GM19372 (cell line): ENCODE measurements around the gene INAFM1.

Experiments
- ATAC-seq: cut with Tn5 transposase; IDR thresholded peaks from one replicate; pipeline ENCODE4 v1.9.1; 2021; ENCODE audit warnings: mild to moderate bottlenecking, low read depth, moderate library complexity; ENCODE audit not compliant: unreplicated experiment

INAFM1 gene

DNA sequence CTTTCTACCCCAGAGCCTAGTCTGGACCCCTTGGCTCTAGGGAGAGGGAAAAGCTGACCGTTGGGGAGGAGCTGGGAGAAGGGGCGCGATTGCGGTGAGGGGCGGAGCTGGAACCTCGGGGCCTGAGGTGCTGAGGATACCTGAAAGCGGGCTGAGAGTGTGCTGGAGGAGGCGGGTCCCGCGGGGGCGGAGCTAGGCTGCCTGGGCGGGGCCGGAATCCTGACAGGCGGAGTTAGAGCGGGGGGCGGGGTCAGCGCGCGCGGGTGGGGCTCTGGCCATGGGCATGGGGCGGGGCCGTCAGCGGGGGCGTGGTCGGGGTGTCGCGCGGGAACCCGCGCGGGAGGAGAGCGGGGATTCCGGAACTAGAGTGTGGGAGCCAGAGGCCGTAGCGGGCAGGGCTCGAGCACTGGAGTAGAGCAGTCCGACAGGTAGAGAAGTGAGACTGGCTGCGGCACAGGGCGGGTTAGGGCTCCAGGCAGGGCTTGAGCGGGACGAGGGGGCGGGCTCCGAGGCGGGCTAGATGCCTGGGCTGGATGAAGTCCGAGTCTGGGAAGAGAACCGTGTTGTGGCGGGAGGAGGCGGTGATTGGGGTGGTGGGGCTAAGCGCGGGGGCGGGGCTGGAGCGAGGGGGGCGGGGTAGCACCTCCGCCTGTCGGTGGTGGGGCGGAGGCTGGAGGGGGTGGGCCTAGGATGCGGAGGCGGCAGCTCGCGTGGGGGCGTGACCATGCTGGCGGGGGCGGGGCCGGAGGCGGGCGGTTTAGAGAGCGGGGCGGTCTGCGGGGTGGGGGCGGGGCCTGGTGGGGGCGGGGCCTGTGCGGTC, at the start of gene INAFM1:
Gene INAFM1, plus strand, starts transcription at position 815 of the 820 bp plus-strand sequence. CDS start 35 bp downstream, outside the sequence.
- ATAC-seq: peak; percentile 51

DNA sequence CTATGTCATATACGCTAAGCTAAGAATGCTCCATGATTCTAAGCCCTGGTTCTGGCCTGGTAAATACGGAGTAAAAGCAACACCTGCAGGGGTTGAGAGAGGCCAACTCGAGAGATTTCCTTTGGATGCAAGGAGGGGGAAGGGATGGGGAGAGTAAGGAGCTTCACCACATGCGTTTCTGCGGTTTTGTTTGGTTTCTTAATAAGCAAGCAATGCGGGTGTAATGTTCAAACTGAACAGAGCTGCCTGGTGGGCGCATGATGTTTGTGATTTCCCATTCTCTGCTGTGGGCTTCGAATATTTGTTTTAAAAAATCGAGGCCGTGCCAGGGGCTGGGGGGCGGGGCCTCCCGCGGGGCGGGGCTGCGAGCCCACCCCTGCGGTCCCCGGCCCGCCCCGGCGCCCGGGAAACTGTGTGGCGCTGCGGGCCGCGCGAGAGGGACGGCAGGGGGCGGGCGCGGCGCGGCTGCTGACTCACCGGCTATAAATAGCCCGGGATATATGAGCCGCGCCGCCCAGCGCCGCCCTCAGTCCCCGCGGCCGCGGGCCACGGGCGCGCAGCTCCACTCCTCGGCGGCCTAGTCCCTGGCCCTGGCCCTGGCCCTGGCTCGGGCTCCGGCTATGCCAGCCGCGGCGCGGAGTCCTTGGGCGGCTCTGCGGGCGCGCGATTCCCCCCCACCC, 48.8 kb upstream of the INAFM1 start:
- peak; percentile 47 for ATAC-seq

DNA sequence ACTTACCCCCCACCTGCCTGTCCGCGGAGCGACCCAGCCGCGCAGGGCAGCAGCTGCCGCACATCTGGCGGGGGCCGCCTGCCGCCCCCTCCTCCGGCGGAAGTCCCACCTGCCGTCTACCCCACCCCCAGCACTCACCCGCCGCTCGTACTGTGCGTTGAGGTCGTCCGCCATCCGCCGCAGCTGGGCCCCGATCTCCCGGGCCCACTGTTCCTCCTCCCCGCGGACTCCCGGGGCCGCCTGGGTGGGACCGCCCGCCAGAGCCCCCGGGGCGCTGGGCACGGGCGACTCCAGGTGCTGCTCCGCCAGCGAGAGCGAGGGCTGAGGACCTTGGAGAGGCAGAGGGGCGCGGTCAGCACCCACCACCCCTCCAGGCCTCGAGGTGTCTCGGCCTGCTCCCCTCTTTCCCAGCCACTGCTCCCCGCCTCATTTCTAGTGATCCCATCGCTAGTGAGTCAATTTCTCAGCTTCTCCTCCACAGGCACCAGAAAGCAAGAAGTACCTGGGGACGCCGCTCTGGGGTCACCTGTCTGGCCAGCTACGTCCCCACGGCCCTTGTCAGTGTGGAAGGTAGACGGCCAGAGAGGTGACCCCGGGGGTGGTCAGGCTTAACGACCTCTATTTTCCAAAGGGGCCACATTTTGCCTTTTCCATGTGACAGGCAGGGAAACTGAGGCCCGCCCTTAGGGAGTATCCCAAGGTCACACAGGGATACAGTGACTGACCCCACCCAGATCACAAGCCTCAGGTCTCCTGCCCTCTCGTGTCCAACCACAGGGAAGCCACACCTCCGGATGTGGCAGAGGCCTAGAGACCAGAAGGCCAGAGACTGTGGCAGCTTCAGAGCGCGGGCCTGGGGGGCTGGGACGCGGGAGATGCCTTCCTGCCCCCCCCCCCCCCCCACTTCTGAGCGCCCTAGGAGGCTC, 48.0 kb upstream of the INAFM1 start:
- peak; percentile 22 for ATAC-seq

DNA sequence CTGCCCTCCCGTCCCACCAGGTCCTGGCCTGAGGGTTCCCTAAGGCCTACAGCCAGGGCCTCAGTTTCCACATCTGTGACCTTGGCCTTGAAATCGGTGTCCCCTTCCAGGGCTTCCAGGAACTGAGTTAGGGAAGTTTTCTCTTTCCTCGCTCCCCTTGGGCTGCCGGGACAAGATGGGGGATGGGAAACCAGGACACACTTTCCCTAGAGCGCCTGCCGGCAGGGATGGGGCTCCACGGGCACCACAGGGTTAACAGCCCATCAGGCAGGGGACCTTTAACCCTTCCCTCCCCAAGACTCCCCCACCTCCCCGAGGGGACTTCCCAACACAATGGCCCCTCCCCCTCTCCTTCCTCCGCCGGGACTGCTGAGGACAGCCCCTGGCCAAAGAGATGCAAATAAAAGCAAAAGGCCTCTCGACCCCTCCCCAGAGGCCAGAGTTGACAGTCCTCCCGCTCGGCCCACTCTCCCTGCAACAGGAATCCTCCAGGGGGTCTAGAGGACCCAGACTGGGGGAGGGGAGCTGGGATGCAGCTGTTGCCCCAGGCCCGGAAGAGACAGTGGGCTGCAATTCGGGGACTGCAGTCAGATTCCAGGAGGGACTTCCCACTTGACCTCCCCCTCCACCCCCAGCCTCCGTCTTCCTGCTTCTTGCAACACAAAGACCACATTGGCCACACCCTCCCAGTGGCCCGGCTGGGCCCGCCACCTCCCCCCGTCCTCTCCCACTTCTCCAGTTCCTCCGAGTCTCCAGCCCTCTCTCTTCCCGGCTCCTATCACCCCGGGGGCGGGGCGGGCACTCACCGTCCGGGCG, 47.1 kb upstream of the INAFM1 start:
- no peak for ATAC-seq

DNA sequence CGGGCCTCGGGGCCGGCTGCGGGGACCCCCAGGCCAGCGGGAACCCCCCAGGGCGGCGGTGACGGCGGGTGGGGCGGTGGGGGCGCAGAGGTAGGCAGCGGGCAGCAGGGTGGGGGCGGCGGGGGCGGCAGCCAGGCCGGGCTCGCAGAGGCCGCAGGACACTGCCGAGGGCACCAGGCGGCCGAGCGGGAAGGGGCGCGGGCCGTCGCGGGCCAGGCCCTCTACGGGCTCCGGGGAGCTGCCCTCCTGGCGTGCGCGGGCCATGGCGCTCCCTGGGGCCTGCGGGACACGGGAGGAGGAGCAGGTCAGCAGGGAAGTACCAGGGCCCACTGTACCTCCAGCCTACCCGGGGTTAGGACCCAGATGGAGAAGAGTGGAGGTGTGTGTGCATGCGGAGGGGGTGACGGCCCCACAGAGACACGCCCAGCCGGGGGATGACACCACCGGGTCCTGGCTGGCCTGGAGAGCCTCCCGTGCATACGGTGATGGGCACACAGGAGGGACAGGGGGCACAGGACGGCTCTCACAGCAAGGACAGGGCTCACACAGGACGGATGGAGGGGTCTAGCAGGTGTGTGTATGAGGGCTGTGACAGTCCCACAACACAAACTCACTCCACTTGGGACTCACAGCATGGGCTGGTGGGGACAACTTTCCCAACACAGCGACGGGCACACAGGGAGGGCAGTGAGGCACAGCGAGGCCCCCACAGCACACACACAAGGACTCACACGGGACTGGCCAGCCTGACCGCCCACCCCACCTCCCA, 46.3 kb upstream of the INAFM1 start:
- ATAC-seq: no peak

DNA sequence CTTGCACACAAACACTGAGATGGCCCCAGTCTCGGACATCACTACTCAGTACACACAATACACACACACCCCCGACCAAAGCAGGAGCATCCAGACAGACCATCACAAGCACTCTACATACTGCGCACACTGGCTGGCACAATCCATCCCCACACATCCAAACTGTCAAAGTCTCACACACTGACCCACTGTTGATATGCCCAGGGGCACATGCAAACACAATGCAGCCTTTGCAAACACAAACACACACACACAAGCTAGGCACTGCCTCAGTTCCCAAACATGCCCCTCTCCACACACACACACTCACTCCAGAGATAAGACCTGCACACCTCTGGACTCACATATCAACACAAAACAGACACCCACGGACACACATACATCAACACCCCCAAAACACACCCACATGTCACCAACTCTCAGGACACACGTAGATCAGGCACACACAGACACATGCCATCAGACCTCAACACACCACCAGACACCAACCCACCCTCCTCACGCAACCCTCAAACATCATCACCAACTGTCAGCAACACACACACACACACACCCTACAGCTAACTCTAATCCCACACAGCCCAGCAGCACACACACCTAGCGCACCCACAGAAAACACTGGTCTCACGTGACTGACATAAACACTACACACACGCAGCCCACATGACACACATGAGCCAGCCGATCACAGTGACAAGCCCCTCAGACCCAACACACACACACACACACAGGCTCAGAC, 45.6 kb upstream of the INAFM1 start:
- ATAC-seq: no peak

DNA sequence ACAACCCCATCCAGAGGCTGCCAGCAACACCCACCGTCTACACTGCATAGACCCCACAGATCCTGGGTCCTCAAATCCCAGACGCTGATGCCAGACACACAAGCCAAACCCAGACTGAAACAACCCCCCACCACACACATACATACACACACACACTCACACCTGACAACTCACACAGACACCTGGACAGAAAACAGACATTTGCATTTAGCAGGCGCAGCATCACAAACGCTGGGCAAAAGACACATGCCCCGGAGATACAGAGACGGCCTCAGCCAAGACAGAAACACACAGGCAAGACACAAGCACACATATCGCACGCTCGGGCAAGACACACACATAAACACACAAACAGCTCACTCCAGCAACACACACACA, 45.0 kb upstream of the INAFM1 start:
- ATAC-seq: no peak

DNA sequence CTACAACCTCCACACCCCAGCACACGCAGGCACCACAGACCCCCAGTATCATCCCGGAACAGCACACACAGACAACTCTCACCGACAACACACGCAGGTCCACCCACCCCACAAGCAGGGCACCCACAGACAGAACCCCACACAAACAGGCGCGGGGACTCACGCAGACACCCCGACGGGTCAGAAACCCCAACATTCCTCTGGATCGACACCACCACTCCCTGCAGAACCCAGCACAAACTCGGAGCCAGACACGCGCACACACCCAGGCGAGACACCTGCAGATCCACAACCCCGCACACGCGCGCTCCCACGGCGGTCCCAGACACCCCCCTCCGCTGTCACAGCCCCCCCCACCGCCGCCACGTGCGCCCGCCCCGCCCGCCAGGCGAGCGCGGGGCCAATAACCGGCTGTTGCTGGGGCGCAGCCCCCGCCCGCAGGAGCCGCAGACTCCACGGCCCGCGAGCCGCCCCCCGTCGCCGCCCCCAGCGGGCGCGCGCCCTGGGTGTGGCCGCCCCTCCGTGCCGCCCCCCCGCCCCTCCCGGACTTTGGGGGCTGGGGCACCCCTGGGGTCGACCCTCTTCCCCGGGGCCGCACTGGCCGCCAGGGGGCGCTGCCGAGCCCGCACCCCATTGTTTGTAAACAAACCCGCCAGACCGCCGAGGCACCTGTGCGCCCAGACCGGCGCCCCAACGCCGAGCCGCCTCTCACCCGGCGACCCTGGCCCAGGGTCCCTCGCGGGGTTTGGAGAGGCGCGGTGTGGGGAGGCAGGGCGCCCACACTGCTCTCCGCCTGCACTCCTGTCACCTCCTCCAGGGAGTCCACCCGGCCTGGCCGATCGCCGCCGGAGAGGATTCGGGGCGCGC, 44.4 kb upstream of the INAFM1 start:
- ATAC-seq: no peak

DNA sequence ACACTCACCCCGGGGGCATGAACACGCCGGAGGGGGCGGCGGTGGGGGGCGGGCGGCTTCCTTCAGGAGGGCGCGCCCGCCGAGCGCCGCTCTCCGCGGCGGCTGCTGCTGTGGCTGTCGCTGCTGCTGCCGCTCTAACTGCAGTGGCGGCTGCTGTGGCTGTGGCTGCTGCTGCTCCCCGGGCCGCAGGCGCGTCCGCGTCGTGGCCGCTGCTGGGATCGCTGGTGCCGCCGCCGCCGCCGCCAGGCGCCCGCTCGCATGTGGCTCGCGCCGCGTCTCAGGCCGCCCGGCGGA, 43.8 kb upstream of the INAFM1 start, which contains the start of gene BBC3:
Gene BBC3, minus strand, starts transcription at position 279 of the 294 bp plus-strand sequence. CDS start 2,768 bp downstream, outside the sequence.
- ATAC-seq: no peak

DNA sequence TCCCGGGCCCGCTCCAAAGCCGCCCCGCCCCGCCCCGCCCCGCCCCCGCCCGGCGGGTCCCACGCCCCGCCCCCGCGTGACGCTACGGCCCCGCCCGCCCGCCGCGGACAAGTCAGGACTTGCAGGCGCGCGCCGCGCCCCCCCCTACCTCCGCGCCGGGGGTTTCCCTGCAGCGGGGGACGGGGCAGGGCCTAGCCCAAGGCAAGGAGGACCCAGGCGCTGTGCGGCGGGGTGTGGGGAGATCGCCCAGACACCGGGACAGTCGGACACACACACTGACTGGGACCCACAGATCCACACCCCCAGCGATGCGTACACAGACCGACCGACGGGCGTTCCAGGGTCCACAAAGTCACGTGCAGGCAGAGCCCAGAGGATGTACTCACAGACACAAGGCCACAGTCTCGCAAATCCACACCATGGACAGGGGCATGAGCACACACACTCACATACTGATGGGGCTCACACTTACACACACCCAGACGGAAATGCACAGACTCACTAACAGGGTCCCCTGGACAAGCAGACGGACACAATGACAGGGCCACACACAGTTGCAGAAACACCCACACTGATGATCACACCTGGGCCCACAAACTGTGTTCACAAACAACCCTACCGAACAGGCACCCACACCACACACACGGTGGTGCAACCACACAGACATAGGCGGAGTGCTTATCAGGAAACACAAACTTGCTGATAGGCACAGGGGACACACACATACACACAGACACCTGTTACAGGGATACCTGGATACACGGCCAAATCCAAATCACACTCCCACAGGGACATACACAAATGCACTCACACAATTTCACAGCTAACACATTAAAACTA, 43.2 kb upstream of the INAFM1 start:
- no peak for ATAC-seq

DNA sequence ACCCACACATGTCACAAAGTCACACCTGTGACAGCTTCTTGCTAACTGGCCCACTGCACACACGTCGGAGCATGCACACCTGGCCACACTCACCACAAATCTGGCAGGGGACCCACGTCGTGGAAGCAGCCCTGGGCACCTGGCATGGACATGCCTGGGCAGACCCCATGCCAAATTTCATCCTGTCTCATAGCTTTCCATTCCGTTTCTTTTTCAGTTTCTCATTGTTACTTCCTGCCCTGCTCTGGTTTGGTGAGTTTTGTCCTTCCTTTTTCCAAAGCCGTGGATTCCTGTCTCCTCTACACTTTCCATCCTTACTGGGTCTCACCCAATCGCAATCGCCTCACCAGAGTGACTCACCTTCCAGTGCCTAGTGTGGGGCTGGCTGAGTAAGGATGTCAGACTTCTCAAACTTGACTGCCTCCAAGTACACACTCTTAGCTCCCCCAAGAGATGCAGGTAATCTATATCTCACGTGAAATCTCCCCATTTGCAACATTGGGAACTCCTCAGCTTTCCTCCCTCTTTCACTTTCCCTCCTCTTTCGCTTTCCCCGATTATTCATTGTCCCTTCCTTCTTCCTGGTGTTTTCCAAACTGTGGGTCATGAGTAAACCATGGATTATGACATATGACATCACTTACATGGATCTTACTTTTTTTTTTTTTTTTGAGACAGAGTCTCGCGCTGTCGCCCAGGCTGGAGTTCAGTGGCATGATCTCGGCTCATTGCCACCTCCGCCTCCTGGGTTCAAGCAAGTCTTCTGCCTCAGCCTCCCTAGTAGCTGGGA, 42.1 kb upstream of the INAFM1 start:
- ATAC-seq: no peak

DNA sequence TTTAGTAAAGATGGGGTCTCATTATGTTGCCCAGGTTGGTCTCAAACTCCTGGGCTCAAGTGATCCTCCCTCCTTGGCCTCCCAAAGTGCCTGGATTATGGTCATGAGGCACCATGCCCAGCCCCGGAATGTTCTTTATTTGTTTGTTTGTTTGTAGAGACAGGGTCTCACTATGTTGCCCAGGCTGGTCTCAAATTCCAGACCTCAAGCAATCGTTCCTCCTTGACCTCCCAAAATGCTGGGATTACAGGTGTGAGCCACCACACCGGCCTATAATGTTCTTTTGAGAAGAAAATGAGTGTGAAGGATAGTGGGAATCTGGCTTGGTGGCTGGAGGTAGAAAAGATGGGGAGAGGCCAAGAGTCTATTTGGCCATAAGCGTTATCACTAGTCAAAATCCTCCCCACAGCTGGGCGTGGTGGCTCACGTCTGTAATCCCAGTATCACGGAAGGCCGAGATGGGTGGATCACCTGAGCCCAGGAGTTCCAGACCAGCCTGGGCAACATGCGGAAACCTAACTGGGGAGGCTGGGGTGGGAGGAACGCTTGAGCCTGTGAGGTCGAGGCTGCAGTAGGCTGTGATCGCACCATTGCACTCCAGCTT, 38.5 kb upstream of the INAFM1 start:
- no peak for ATAC-seq

DNA sequence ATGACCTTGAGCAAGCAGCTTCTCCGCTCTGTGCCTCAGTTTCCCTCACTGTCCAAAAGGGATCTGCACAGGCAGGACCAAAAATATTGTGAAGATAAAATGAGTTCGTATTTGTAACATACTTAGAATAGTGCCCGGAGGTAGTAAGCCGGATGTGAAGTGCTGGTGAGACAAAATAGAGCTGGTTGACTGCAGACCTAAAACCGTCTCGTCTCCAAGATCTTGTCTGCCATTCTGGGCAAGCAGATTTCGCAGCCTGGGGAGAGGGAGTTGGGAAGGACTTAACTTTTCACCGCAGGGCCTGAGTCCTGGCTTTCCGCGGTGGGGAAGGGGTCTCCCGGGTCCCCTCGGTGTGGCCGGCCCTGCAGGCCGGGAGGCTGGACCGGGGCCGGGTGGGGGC, 35.5 kb upstream of the INAFM1 start:
- ATAC-seq: no peak

DNA sequence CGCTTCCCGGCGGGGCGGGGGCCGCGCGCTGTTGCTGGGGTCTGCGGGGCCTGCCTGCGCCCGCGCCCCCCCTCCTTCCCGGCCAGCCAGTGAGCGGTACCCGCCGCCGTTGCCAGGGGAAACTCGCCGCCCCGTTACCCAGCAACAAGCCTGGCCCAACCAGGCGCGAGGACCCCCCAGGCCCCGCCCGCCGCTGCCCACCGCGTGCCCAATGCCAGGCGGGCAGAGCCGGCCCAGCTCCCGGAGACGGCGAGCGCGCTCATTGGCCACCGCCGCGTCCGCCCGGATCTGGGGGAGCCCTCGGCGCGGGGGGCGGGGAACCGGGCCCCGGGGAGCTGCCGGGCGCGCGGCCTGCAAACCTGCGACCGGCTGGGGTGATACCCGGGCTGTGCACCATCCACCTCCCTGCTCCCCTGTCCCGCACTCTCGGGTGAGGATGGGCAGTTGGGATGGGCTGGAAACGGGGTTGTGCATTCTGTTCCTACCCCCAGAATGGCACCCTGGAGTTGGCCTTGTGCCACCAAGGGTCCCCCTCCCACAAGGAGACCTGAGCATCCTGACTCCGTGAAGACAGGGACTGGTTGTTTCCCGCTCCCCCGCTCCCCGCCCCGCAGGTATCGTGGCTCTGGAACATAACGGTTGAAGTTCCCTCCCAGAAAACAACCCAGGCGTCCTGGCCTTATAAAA, 34.9 kb upstream of the INAFM1 start:
- ATAC-seq: no peak

DNA sequence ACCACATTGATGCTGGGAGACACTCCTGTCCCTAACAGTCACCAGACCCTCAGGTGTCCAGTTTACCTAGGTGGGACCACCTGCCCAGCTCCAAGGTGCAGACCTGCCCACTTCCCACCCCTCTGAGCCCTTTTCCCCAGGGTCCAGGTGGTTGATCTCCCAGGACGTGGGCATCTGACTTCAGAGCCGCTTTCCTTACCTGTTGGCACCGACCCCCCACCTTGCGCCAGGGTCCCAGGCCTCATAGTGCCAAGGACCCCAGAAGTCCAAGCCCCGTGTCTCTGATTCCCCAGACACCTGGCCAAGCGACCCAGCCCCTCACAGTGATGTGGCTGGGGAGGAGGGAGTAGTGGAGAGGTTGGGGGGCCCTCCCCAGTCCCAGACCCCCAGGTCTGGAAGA, 34.1 kb upstream of the INAFM1 start:
- no peak for ATAC-seq
